ENCODE measurements around the gene DEPDC5. TPM values are rescaled to one million over a fixed set of nuclear protein-coding genes. Genes with fewer than 3 reads are reported as not detected.

DEPDC5 gene
- total and polyA plus RNA-seq, 9 of the 15 experiments (the other 6 are each of a cell fraction or from before 2014, with no cell fraction given), result 2.3 to 12.3 (median 10.7) TPM

- Histone ChIP-seq H3K9me1 (ENCODE audit: control insufficient read depth, insufficient read depth, low read length) (no peaks in the 10 kb centered on the region), H3K4me3 (no peak overlapping the region), H3K4me2 (ENCODE audit: insufficient read depth, low read length) (no peak overlapping the region), H2AFZ (ENCODE audit: low read depth, low read length) (no peak overlapping the region), H3K9ac (ENCODE audit: insufficient read depth in 1 of 2, low read depth in 2 of 2, low read length in 2 of 2) (no peak overlapping the region), H3K9me3 (replicated peaks; ENCODE audit: control insufficient read depth, insufficient read depth, low read depth, low read length) (no peaks in the 10 kb centered on the region), H3K4me1 (replicated peaks in 1 of 2; ENCODE audit: control insufficient read depth in 2 of 2, insufficient read depth in 2 of 2, low read length in 2 of 2) (peaks cover 5 to 9% of the 10 kb centered on the region in 2 experiments; a peak in 2 of 5 replicates), H3K79me2 (ENCODE audit: control insufficient read depth, insufficient read depth, low read length) (no peaks in the 10 kb centered on the region), H3K27me3 (ENCODE audit: control insufficient read depth in 2 of 2, insufficient read depth in 2 of 2, low read length in 2 of 2) (no peaks in the 10 kb centered on the region), H3K36me3 (ENCODE audit: control insufficient read depth, insufficient read depth, low read length) (peaks cover 34% of the 10 kb centered on the region), H3K27ac (ENCODE audit: extremely low read depth, low read depth, low read length) (no peak overlapping the region), H4K20me1 (replicated peaks; ENCODE audit: control insufficient read depth, insufficient read depth, low read length) (no peaks in the 10 kb centered on the region)
- BruUV-seq (replicated peaks), result no TSS peak
- in situ Hi-C loops (cut with MboI) (no loop called here), intact Hi-C loops (cut with micrococcal nuclease) (no loop called here)
- TF ChIP-seq, protein P1, sequence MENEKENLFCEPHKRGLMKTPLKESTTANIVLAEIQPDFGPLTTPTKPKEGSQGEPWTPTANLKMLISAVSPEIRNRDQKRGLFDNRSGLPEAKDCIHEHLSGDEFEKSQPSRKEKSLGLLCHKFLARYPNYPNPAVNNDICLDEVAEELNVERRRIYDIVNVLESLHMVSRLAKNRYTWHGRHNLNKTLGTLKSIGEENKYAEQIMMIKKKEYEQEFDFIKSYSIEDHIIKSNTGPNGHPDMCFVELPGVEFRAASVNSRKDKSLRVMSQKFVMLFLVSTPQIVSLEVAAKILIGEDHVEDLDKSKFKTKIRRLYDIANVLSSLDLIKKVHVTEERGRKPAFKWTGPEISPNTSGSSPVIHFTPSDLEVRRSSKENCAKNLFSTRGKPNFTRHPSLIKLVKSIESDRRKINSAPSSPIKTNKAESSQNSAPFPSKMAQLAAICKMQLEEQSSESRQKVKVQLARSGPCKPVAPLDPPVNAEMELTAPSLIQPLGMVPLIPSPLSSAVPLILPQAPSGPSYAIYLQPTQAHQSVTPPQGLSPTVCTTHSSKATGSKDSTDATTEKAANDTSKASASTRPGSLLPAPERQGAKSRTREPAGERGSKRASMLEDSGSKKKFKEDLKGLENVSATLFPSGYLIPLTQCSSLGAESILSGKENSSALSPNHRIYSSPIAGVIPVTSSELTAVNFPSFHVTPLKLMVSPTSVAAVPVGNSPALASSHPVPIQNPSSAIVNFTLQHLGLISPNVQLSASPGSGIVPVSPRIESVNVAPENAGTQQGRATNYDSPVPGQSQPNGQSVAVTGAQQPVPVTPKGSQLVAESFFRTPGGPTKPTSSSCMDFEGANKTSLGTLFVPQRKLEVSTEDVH (IDR thresholded peaks at IDR 0.05; ENCODE audit: low read depth, partially characterized antibody), result no peak
- TF ChIP-seq ZNF165 (CRISPR knock-in tag; IDR thresholded peaks at IDR 0.05; ENCODE audit: borderline replicate concordance), result no peak
- no peak for TF ChIP-seq KAT2B (IDR thresholded peaks at IDR 0.05; ENCODE audit: low read depth, low read length)
- TF ChIP-seq ZSCAN29 (IDR thresholded peaks at IDR 0.05), result no peak
- TF ChIP-seq RUNX1 (IDR thresholded peaks at IDR 0.05; ENCODE audit: low read depth), result no peak
- no peak for TF ChIP-seq E2F5 (CRISPR knock-in tag; IDR thresholded peaks at IDR 0.05)
- TF ChIP-seq, protein P2, sequence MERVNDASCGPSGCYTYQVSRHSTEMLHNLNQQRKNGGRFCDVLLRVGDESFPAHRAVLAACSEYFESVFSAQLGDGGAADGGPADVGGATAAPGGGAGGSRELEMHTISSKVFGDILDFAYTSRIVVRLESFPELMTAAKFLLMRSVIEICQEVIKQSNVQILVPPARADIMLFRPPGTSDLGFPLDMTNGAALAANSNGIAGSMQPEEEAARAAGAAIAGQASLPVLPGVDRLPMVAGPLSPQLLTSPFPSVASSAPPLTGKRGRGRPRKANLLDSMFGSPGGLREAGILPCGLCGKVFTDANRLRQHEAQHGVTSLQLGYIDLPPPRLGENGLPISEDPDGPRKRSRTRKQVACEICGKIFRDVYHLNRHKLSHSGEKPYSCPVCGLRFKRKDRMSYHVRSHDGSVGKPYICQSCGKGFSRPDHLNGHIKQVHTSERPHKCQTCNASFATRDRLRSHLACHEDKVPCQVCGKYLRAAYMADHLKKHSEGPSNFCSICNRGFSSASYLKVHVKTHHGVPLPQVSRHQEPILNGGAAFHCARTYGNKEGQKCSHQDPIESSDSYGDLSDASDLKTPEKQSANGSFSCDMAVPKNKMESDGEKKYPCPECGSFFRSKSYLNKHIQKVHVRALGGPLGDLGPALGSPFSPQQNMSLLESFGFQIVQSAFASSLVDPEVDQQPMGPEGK (CRISPR knock-in tag; IDR thresholded peaks at IDR 0.05; ENCODE audit: borderline replicate concordance), result no peak
- no peak for TF ChIP-seq SIX5 (IDR thresholded peaks at IDR 0.05; ENCODE audit: borderline replicate concordance in 1 of 2, insufficient read depth in 1 of 2, low read depth in 1 of 2, low read length in 2 of 2)
- TF ChIP-seq ARID2 (IDR thresholded peaks at IDR 0.05), result no peak
- 73% methylated on average over 6 of the region's 6 CpGs for WGBS (ENCODE audit: insufficient coverage, low coverage, missing lambda C conversion rate)
- FAIRE-seq (no peak), ATAC-seq (no peak), DNase-seq (ENCODE audit: extremely low read depth in 1 of 4, low spot score in 3 of 4) (no peak)
- CTCF ChIA-PET (ENCODE audit: low intra/inter-chr PET ratio), result no interaction called here
- POLR2A ChIA-PET, result no interaction called here
These were observed 72.6 kb downstream of the DEPDC5 start for GRCh38 chr22:31826443-31826842.

Measured in K562 (cell line).